Spleen (tissue), 11 donors: ENCODE results near the gene STAC3. TPM values are rescaled to one million over a fixed set of nuclear protein-coding genes. Genes with fewer than 3 reads are reported as not detected.

ENCODE experiments used
- DNase-seq: peaks from one replicate; pipeline ENCODE4 v3.0.0-alpha.2; 2020
- H3K27ac ChIP-seq, 8 donors: fragments of 200-600 bp; sonication (generic) in 7 of 8; 1 replicate in 4 of 8; 2 replicates in 4 of 8; pipeline versions ENCODE4 v1.5.0 to v1.8.0; 2016 to 2021; ENCODE audit warnings: inconsistent platforms in 4 of 8, mild to moderate bottlenecking in 4 of 8, moderate library complexity in 1 of 8
- H3K27me3 ChIP-seq, 7 donors: fragments of 200-600 bp; sonication (generic) in 6 of 7; replicated peaks in 1 of 7; 1 replicate in 4 of 7; 2 replicates in 3 of 7; pipeline versions ENCODE4 v1.5.0 to v1.8.0; 2016 to 2021; ENCODE audit warnings: inconsistent platforms in 3 of 7, mild to moderate bottlenecking in 1 of 7
- H3K36me3 ChIP-seq, 6 donors: fragments of 200-600 bp; sonication (generic) in 5 of 6; 1 replicate in 4 of 6; 2 replicates in 2 of 6; pipeline versions ENCODE4 v1.5.0 to v1.8.0; 2016 to 2021; ENCODE audit warnings: inconsistent platforms in 2 of 6
- H3K4me1 ChIP-seq, 6 donors: fragments of 200-600 bp; sonication (generic) in 5 of 6; 1 replicate in 3 of 6; 2 replicates in 3 of 6; pipeline versions ENCODE4 v1.5.0 to v1.8.0; 2016 to 2021; ENCODE audit warnings: inconsistent platforms in 3 of 6
- H3K4me3 ChIP-seq, 8 donors: fragments of 200-600 bp; sonication (generic) in 7 of 8; 1 replicate in 4 of 8; 2 replicates in 4 of 8; pipeline versions ENCODE4 v1.5.0 to v1.8.0; 2016 to 2021; ENCODE audit warnings: inconsistent platforms in 4 of 8, mild to moderate bottlenecking in 4 of 8, moderate library complexity in 2 of 8
- H3K9me3 ChIP-seq, 8 donors: fragments of 200-600 bp; sonication (generic) in 7 of 8; 1 replicate in 4 of 8; 2 replicates in 4 of 8; pipeline versions ENCODE4 v1.5.0 to v1.8.0; 2016 to 2021; ENCODE audit warnings: inconsistent platforms in 4 of 8
- CTCF ChIP-seq, 11 experiments: fragments of 200-600 bp in 7 of 11; fragments of 450-650 bp in 4 of 11; sonication (generic) in 4 of 11; IDR thresholded peaks in 8 of 11; conservative IDR thresholded peaks in 3 of 11; 1 replicate in 7 of 11; 2 replicates in 4 of 11; pipeline versions ENCODE4 v1.4.0 to v1.8.0; 2016 to 2021; ENCODE audit warnings: antibody characterized with exemption in 11 of 11, inconsistent platforms in 4 of 11, mild to moderate bottlenecking in 1 of 11
- POLR2A ChIP-seq, 3 donors: fragments of 450-650 bp; IDR thresholded peaks; one replicate each; pipeline ENCODE4 v1.5.1; 2017; ENCODE audit warnings: antibody characterized with exemption in 3 of 3, mild to moderate bottlenecking in 1 of 3
- POLR2AphosphoS5 ChIP-seq, 3 donors: sonication (generic); formaldehyde crosslinking; IDR thresholded peaks; one replicate each; pipeline ENCODE4 v1.5.1; 2017; ENCODE audit warnings: antibody characterized with exemption in 3 of 3
- WGBS, 5 donors: extraction: QIAGEN DNeasy Blood & Tissue Kit in 3 of 5; methylation state at CpG; one replicate each; pipeline versions ENCODE4 v1.1.5 to v1.1.7; 2013 to 2018; 5-methylcytosine and 5-hydroxymethylcytosine counted together
- intact Hi-C: fragments of 100-400 bp; cut with DNase I; formaldehyde crosslinking; loops from one replicate; pipeline ENCODE4 v1.15.0; 2023; ENCODE audit warnings: low total_unique reads
- polyA plus RNA-seq, 3 donors: library from polyadenylated mRNA; stranded (reverse); fragments of 200-250 nt; gene quantifications; one replicate each; pipeline ENCODE4 v1.2.1, GENCODE V29; 2013
- total RNA-seq, 7 donors: library from RNA; depleted of rRNA in 3 of 7; stranded (reverse); fragments of >200 nt in 3 of 7; fragmentation: NEBNext Ultra II Directional in 4 of 7; extraction: Animal tissue kit (Norgen Biotek cat#: 25700) in 4 of 7; gene quantifications; one replicate each; pipeline versions ENCODE4 v1.1.0 to v1.2.1, GENCODE V29; 2016 to 2021
- donor health status: healthy with polysubstance abuse.
- donor health status: DM: no; HTN: no; CAD: no; lungs with moderate emphysema.
- donor health status: DM: no; HTN: no; CAD: no.
- donor health status: Bipolar disorder and iron deficiency.
- donor health status: healthy.
- donor health status: DM: no; HTN: no; CAD: no.
- donor health status: DM: yes; HTN: yes; CAD: no.

STAC3 gene
- total and polyA plus RNA-seq, 10 donors: 3.4 to 16.4 (median 8.6) TPM

- DNase-seq: peak; percentile 83
- peaks cover 0 to 93% (median 78%) of the 10 kb centered on the region in 7 donors for H3K27me3 ChIP-seq
- TF ChIP-seq POLR2A (IDR thresholded peaks at IDR 0.05) (no peak), POLR2AphosphoS5 (IDR thresholded peaks at IDR 0.05) (peak in 1 of 3 donors; percentile 31), CTCF (IDR thresholded peaks at IDR 0.05 in 8 of 11, conservative IDR thresholded peaks at IDR 0.05 in 3 of 11) (no peak)
These were observed 34.7 kb downstream of the STAC3 start, which contains the start of gene NXPH4 for GRCh38 chr12:57216014-57216911. TSS of gene NXPH4 (plus strand) at chr12:57216794. CDS start at chr12:57216970, 176 bp downstream.

GRCh38 chr12:57215668-57216013 is 35.3 kb downstream of the STAC3 start:
- TF ChIP-seq POLR2AphosphoS5 (IDR thresholded peaks at IDR 0.05) (no peak), POLR2A (IDR thresholded peaks at IDR 0.05) (no peak), CTCF (IDR thresholded peaks at IDR 0.05 in 8 of 11, conservative IDR thresholded peaks at IDR 0.05 in 3 of 11) (no peak)
- no peak for DNase-seq
- Histone ChIP-seq H3K27ac (no peak overlapping the region), H3K9me3 (no peaks in the 10 kb centered on the region), H3K4me3 (peak overlapping the region in 7 of 8 donors; percentile 38 to 74 (median 49)), H3K36me3 (peaks cover 0 to 24% (median 0%) of the 10 kb centered on the region in 6 donors), H3K27me3 (peaks cover 0 to 86% (median 72%) of the 10 kb centered on the region in 7 donors), H3K4me1 (peaks cover 21 to 63% (median 49%) of the 10 kb centered on the region in 6 donors)
- WGBS, 5 donors: 15 to 23% (median 18%) methylated on average over 7 of the region's 7 CpGs
- intact Hi-C loops: loop anchor here (2.0 kb wide), 1 partner anchor 23 kb away; no protein-coding TSS in a partner anchor

More at GRCh38 chr12:57216014-57216911, 34.7 kb downstream of the STAC3 start, which contains the start of gene NXPH4:
- H3K9me3 ChIP-seq: no peaks in the 10 kb centered on the region
- peak within 1 kb of the TSS in 1 of 8 donors; percentile 50 for H3K27ac ChIP-seq
- 1 to 2% (median 1%) methylated on average over 12 to 102 of the region's 102 CpGs for WGBS, 5 donors
- H3K4me1 ChIP-seq: peaks cover 21 to 68% (median 50%) of the 10 kb centered on the region in 6 donors
- peaks cover 0 to 18% (median 0%) of the 10 kb centered on the region in 6 donors for H3K36me3 ChIP-seq
- intact Hi-C loops: loop anchor here (2.0 kb wide), 1 partner anchor 23 kb away; no protein-coding TSS in a partner anchor
- peak within 1 kb of the TSS; percentile 27 to 74 (median 48) for H3K4me3 ChIP-seq

DNA sequence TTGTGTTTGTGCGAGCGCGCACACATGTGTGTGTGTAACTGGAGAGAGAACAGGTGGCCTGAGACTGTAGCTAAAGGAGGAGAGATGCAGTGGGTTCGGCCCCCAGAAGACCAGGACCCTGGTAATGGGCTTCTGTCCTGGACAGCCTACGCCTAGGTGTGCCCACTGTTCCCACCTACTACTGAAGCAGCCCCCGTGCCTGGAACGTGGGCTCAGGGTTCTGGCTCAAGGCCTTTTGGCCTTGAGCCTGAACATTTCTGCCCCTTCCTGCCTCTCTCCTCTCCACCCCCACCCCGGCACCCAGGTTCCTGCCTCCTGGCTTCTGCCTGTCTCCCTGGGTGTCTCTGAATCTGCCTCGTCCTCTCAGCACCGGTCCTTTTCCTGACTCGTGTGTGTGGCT is 35.9 kb downstream of the STAC3 start:
- Histone ChIP-seq H3K36me3 (peaks cover 0 to 30% (median 1%) of the 10 kb centered on the region in 6 donors), H3K4me3 (no peak overlapping the region), H3K4me1 (peaks cover 21 to 59% (median 47%) of the 10 kb centered on the region in 6 donors), H3K9me3 (no peaks in the 10 kb centered on the region), H3K27ac (no peak overlapping the region), H3K27me3 (peaks cover 0 to 81% (median 66%) of the 10 kb centered on the region in 7 donors)
- intact Hi-C loops: no loop called here
- 33 to 42% (median 36%) methylated on average over 11 of the region's 11 CpGs for WGBS, 5 donors
- no peak for DNase-seq
- TF ChIP-seq POLR2AphosphoS5 (IDR thresholded peaks at IDR 0.05): no peak
- no peak for TF ChIP-seq POLR2A (IDR thresholded peaks at IDR 0.05)

DNA sequence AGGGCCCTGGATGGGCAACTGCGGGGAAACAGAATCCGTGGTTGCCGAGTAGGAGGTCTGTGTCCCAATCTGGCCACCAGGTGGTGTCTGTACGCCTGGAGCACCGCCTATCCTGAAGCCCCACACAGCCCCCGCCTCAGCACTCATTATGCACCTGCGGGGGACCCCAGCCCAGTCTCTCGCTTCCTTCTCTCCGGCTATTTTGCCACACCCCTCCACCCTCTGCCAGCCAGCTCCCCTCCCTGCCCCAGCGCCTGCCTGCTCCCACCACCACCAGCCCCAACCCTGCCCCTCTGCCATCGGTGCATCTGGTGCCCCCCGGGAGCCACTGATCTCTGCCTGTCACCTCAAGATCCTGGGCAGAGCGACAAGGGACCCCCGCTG is 36.6 kb downstream of the STAC3 start:
- TF ChIP-seq CTCF (IDR thresholded peaks at IDR 0.05 in 8 of 11, conservative IDR thresholded peaks at IDR 0.05 in 3 of 11): peak; percentile 56 to 88 (median 72)
- TF ChIP-seq POLR2A (IDR thresholded peaks at IDR 0.05): no peak
- TF ChIP-seq POLR2AphosphoS5 (IDR thresholded peaks at IDR 0.05): peak in 1 of 3 donors; percentile 38
- intact Hi-C loops: no loop called here
- Histone ChIP-seq H3K4me3 (no peak overlapping the region), H3K27me3 (peaks cover 0 to 74% (median 59%) of the 10 kb centered on the region in 7 donors), H3K4me1 (peaks cover 21 to 56% (median 46%) of the 10 kb centered on the region in 6 donors), H3K36me3 (peaks cover 0 to 37% (median 6%) of the 10 kb centered on the region in 6 donors), H3K27ac (no peak overlapping the region), H3K9me3 (no peaks in the 10 kb centered on the region)
- DNase-seq: peak; percentile 86
- 2 to 4% (median 3%) methylated on average over 14 of the region's 14 CpGs for WGBS, 5 donors
